B cell (primary cell): Measurements from ENCODE around the gene PRDM15. TPM values are rescaled to one million over a fixed set of nuclear protein-coding genes. Genes with fewer than 3 reads are reported as not detected.

Source experiments
- ATAC-seq: fragments of 200-7000 bp; cut with Tn5 transposase; one replicate; pipeline ENCODE4 v1.10.0; 2021; ENCODE audit warnings: low read depth, mild to moderate bottlenecking, moderate number of reproducible peaks, moderate library complexity
- CTCF ChIA-PET: fragments of 350-600 bp; sonication (Branson Sonifier 250); formaldehyde crosslinking; loops from one replicate; lab custom pipeline; 2021; ENCODE audit warnings: antibody characterized with exemption, inconsistent platforms; lab: Charles Lee
- POLR2A ChIA-PET: fragments of 350-600 bp; sonication (Branson Sonifier 250); formaldehyde crosslinking; loops from one replicate; lab custom pipeline; 2021; ENCODE audit warnings: antibody characterized with exemption; lab: Charles Lee
- DNase-seq: peaks from one replicate; pipeline ENCODE4 v3.0.0; 2013
- H2AFZ ChIP-seq: 2 replicates; pipeline ENCODE4 v1.6.1; 2012; ENCODE audit warnings: mild to moderate bottlenecking, low read depth, low read length; ENCODE audit not compliant: insufficient read depth, poor library complexity, severe bottlenecking
- H3K27ac ChIP-seq, 2 donors: 1 replicate in 1 of 2; 2 replicates in 1 of 2; pipeline ENCODE4 v1.5.1; 2012 to 2013; ENCODE audit warnings: low read length in 2 of 2, mild to moderate bottlenecking in 2 of 2, moderate library complexity in 1 of 2
- H3K27me3 ChIP-seq, 4 experiments: fragments of 200-600 bp in 1 of 4; sonication (generic) in 1 of 4; replicated peaks in 1 of 4; 1 replicate in 2 of 4; 2 replicates in 2 of 4; pipeline versions ENCODE4 v1.6.1 to v1.7.0; 2013 to 2016; ENCODE audit warnings: low read length in 3 of 4, mild to moderate bottlenecking in 2 of 4, mixed read lengths in 1 of 4, moderate library complexity in 1 of 4; ENCODE audit not compliant: insufficient read depth in 4 of 4, control insufficient read depth in 3 of 4; ENCODE audit errors: control extremely low read depth in 1 of 4
- H3K36me3 ChIP-seq, 2 experiments: replicated peaks in 1 of 2; 1 replicate in 1 of 2; 2 replicates in 1 of 2; pipeline versions ENCODE4 v1.6.1 to v1.7.1; 2013; ENCODE audit warnings: low read length in 1 of 2; ENCODE audit not compliant: insufficient read depth in 2 of 2, control insufficient read depth in 1 of 2; ENCODE audit errors: control extremely low read depth in 1 of 2, extremely low read depth in 1 of 2
- H3K4me1 ChIP-seq, 2 donors: fragments of 200-600 bp in 1 of 2; sonication (generic) in 1 of 2; 1 replicate in 1 of 2; 2 replicates in 1 of 2; pipeline versions ENCODE4 v1.5.1 to v1.6.1; 2013 to 2017; ENCODE audit warnings: low read length in 2 of 2; ENCODE audit not compliant: control insufficient read depth in 2 of 2, insufficient read depth in 2 of 2
- H3K4me2 ChIP-seq: replicated peaks from 2 replicates; pipeline ENCODE3; 2012; ENCODE audit warnings: mild to moderate bottlenecking, low read depth, low read length; ENCODE audit not compliant: poor library complexity, severe bottlenecking
- H3K4me3 ChIP-seq, 5 experiments: fragments of 200-600 bp in 1 of 5; sonication (generic) in 1 of 5; 1 replicate in 3 of 5; 2 replicates in 2 of 5; pipeline versions ENCODE4 v1.5.1 to v1.7.0; 2011 to 2016; ENCODE audit warnings: low read length in 4 of 5, mild to moderate bottlenecking in 4 of 5, low read depth in 2 of 5, control low read depth in 1 of 5, moderate library complexity in 1 of 5; ENCODE audit not compliant: insufficient read depth in 1 of 5; ENCODE audit errors: control extremely low read depth in 1 of 5, extremely low read depth in 1 of 5
- H3K79me2 ChIP-seq: fragments of 200-600 bp; sonication (generic); one replicate; pipeline ENCODE4 v1.6.0; 2016; ENCODE audit warnings: low read length; ENCODE audit not compliant: control insufficient read depth, insufficient read depth
- H3K9ac ChIP-seq: fragments of 200-600 bp; sonication (generic); 2 replicates; pipeline ENCODE4 v1.6.1; 2017; ENCODE audit warnings: mild to moderate bottlenecking, low read length, moderate library complexity
- H3K9me3 ChIP-seq, 3 donors: one replicate each; pipeline versions ENCODE4 v1.6.1 to v1.7.1; 2013; ENCODE audit warnings: low read length in 2 of 3; ENCODE audit not compliant: control insufficient read depth in 2 of 3, insufficient read depth in 1 of 3; ENCODE audit errors: control extremely low read depth in 1 of 3
- H4K20me1 ChIP-seq: 2 replicates; pipeline ENCODE4 v1.6.0; 2012; ENCODE audit warnings: mild to moderate bottlenecking, low read length; ENCODE audit not compliant: insufficient read depth, control insufficient read depth, poor library complexity, severe bottlenecking
- H3K27ac Mint-ChIP-seq: one replicate; pipeline ENCODE4 v1.8.0; 2021; ENCODE audit warnings: mixed read lengths
- H3K27me3 Mint-ChIP-seq: one replicate; pipeline ENCODE4 v1.8.0; 2021; ENCODE audit warnings: mixed read lengths
- H3K4me1 Mint-ChIP-seq: one replicate; pipeline ENCODE4 v1.8.0; 2021; ENCODE audit warnings: mixed read lengths
- H3K4me3 Mint-ChIP-seq: one replicate; pipeline ENCODE4 v1.8.0; 2021; ENCODE audit warnings: mixed read lengths
- H3K9me3 Mint-ChIP-seq: one replicate; pipeline ENCODE4 v1.8.0; 2022; ENCODE audit warnings: mixed read lengths; ENCODE audit not compliant: insufficient read depth
- EZH2 ChIP-seq: IDR thresholded peaks from 2 replicates; pipeline ENCODE4 v1.6.1; 2012; ENCODE audit warnings: borderline replicate concordance, low read depth, mild to moderate bottlenecking, moderate library complexity, low read length; ENCODE audit not compliant: insufficient read depth, poor library complexity, severe bottlenecking
- WGBS: methylation state at CpG from one replicate; pipeline ENCODE4 v1.1.5; 2013; ENCODE audit warnings: missing lambda C conversion rate; ENCODE audit not compliant: insufficient coverage; 5-methylcytosine and 5-hydroxymethylcytosine counted together
- intact Hi-C: fragments of 100-400 bp; cut with micrococcal nuclease; formaldehyde crosslinking; loops from one replicate; pipeline ENCODE4 v1.10.0; 2022
- polyA plus RNA-seq: library from polyadenylated mRNA; depleted of rRNA; stranded (reverse); fragments of >200 nt; gene quantifications from 2 replicates; pipeline ENCODE4 v1.2.3, GENCODE V29; 2012
- total RNA-seq, 2 donors: library from RNA; stranded (reverse); fragments of 120-200 nt in 1 of 2; gene quantifications; 1 replicate in 1 of 2; 2 replicates in 1 of 2; pipeline versions ENCODE4 v1.2.3 to v1.2.4, GENCODE V29; 2013 to 2022
- TF ChIP-seq, protein P1 (sequence below): fragments of 200-600 bp; IDR thresholded peaks from one replicate; pipeline ENCODE4 v1.8.0; 2022; ENCODE audit warnings: antibody characterized with exemption, mild to moderate bottlenecking

The PRDM15 gene
- total and polyA plus RNA-seq, 2 donors (not counting 1 experiment from before 2014, with no cell fraction given) = 21.3 to 29.2 TPM

DNA sequence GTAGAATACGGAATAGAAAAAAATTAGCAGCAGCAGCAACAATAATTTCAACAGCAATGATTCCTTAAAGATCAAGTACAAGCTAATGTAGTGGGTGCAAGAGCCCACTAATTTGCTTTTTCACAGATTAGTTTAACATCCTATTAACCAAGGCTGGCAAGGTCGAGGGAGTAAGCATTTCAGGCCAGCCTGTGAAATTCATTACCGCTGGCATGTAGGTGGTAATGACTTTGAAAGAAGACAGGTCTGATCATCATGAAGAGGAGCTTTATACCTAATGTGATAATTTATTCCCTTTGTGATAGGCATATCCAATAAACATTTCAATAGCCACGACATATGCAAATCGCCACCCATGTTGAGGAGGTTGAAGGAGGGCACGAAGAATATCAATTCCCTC, 11.2 kb upstream of the PRDM15 start:
- Mint-ChIP-seq H3K4me3 (no peak overlapping the region), H3K4me1 (peaks cover 10% of the 10 kb centered on the region), H3K27ac (no peak overlapping the region), H3K9me3 (no peaks in the 10 kb centered on the region), H3K27me3 (no peaks in the 10 kb centered on the region)
- H2AFZ ChIP-seq = no peak overlapping the region
- H3K27ac ChIP-seq = no peak overlapping the region
- ATAC-seq = no peak
- POLR2A ChIA-PET = no interaction called here
- peaks cover 4 to 9% of the 10 kb centered on the region in 2 donors for H3K4me1 ChIP-seq
- H3K4me3 ChIP-seq = no peak overlapping the region
- DNase-seq = no peak
- H3K9me3 ChIP-seq = no peaks in the 10 kb centered on the region
- WGBS = no CpG with 5 or more reads among the region's 6 CpGs
- peaks cover 0 to 4% of the 10 kb centered on the region in 2 experiments for H3K36me3 ChIP-seq
- no peaks in the 10 kb centered on the region for H4K20me1 ChIP-seq
- TF ChIP-seq, protein P1, sequence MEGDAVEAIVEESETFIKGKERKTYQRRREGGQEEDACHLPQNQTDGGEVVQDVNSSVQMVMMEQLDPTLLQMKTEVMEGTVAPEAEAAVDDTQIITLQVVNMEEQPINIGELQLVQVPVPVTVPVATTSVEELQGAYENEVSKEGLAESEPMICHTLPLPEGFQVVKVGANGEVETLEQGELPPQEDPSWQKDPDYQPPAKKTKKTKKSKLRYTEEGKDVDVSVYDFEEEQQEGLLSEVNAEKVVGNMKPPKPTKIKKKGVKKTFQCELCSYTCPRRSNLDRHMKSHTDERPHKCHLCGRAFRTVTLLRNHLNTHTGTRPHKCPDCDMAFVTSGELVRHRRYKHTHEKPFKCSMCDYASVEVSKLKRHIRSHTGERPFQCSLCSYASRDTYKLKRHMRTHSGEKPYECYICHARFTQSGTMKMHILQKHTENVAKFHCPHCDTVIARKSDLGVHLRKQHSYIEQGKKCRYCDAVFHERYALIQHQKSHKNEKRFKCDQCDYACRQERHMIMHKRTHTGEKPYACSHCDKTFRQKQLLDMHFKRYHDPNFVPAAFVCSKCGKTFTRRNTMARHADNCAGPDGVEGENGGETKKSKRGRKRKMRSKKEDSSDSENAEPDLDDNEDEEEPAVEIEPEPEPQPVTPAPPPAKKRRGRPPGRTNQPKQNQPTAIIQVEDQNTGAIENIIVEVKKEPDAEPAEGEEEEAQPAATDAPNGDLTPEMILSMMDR = no peak
- no peak for TF ChIP-seq EZH2
- no peaks in the 10 kb centered on the region for H3K27me3 ChIP-seq
- H3K79me2 ChIP-seq = no peaks in the 10 kb centered on the region
- intact Hi-C loops = no loop called here
- H3K9ac ChIP-seq = no peak overlapping the region
- CTCF ChIA-PET = interaction anchor here (0.8 kb wide), 1 partner anchor 73 kb away, joined by 3 read pairs; no protein-coding TSS in a partner anchor
- H3K4me2 ChIP-seq = no peak overlapping the region

GRCh38 chr21:41888749-41889376, 9.7 kb upstream of the PRDM15 start:
- CTCF ChIA-PET = no interaction called here
- TF ChIP-seq, protein P1 = no peak
- no peak for TF ChIP-seq EZH2

More at GRCh38 chr21:41888749-41889376, 9.7 kb upstream of the PRDM15 start:
- intact Hi-C loops = no loop called here
- Mint-ChIP-seq H3K27me3 (no peaks in the 10 kb centered on the region), H3K4me1 (peaks cover 10% of the 10 kb centered on the region), H3K9me3 (no peaks in the 10 kb centered on the region), H3K4me3 (no peak overlapping the region), H3K27ac (no peak overlapping the region)
- no peak overlapping the region for H3K4me2 ChIP-seq
- DNase-seq (no peak), ATAC-seq (no peak)
- no peak overlapping the region for H2AFZ ChIP-seq
- no peak overlapping the region for H3K27ac ChIP-seq
- no peak overlapping the region for H3K4me3 ChIP-seq
- WGBS = 96% methylated on average over 13 of the region's 13 CpGs
- H3K9ac ChIP-seq = no peak overlapping the region
- no peaks in the 10 kb centered on the region for H3K79me2 ChIP-seq
- H3K9me3 ChIP-seq = no peaks in the 10 kb centered on the region
- H3K4me1 ChIP-seq = peaks cover 10 to 13% of the 10 kb centered on the region in 2 donors
- no peaks in the 10 kb centered on the region for H4K20me1 ChIP-seq
- no peaks in the 10 kb centered on the region for H3K27me3 ChIP-seq
- POLR2A ChIA-PET = no interaction called here
- peaks cover 0 to 4% of the 10 kb centered on the region in 2 experiments for H3K36me3 ChIP-seq
